ENCODE data around the gene THRB.

- no peak for TF ChIP-seq CTCF (IDR thresholded peaks at IDR 0.05)
- TF ChIP-seq POLR2A (IDR thresholded peaks at IDR 0.05): no peak
These were observed 329.1 kb downstream of the THRB start for GRCh38 chr3:24165603-24165982.
